A549 (cell line): ENCODE data around the gene ITIH6. TPM values are rescaled to one million over a fixed set of nuclear protein-coding genes. Genes with fewer than 3 reads are reported as not detected.

Source experiments
- ATAC-seq, 2 experiments: fragments of 200-7000 bp in 1 of 2; fragments of >200 bp in 1 of 2; cut with Nextera tagmentation in 1 of 2; cut with Tn5 transposase in 1 of 2; 3 replicates each; pipeline versions ENCODE4 v1.8.0 to v1.9.1; 2018 to 2020; ENCODE audit warnings: mild to moderate bottlenecking in 1 of 2, moderate library complexity in 1 of 2
- CTCF ChIA-PET: fragments of 300-600 bp; sonication (Branson Sonifier 250); formaldehyde crosslinking; extraction: SDS; loops from one replicate; lab custom pipeline; 2021; ENCODE audit warnings: antibody characterized with exemption, inconsistent platforms; lab: Yijun Ruan, JAX
- POLR2A ChIA-PET: fragments of 350-600 bp; formaldehyde crosslinking; extraction: SDS; loops from one replicate; lab custom pipeline; 2021; ENCODE audit warnings: antibody characterized with exemption, inconsistent platforms; lab: Yijun Ruan, JAX
- DNase-seq, 2 experiments: peaks; one replicate each; pipeline versions ENCODE4 v3.0.0 to v3.0.0-alpha.2; 2011 to 2016; ENCODE audit warnings: low read depth in 1 of 2, low spot score in 1 of 2
- FAIRE-seq: peaks from 2 replicates; lab custom pipeline; 2011; peaks lifted over from hg19 to GRCh38; lab: Jason Lieb, UNC
- H3K27ac ChIP-seq, 2 experiments: fragments of >200 bp; sonication (Bioruptor Twin); formaldehyde crosslinking; 3 replicates each; pipeline ENCODE4 v1.5.1; 2016 to 2017
- H3K4me1 ChIP-seq: fragments of >200 bp; sonication (Bioruptor Twin); formaldehyde crosslinking; 3 replicates; pipeline ENCODE4 v1.6.1; 2016
- H3K4me2 ChIP-seq: fragments of >200 bp; sonication (Bioruptor Twin); formaldehyde crosslinking; 3 replicates; pipeline ENCODE4 v1.6.1; 2016
- H3K4me3 ChIP-seq: fragments of >200 bp; sonication (Bioruptor Twin); formaldehyde crosslinking; 3 replicates; pipeline ENCODE4 v1.5.1; 2016
- H3K9me3 ChIP-seq: fragments of >200 bp; sonication (Bioruptor Twin); formaldehyde crosslinking; 3 replicates; pipeline ENCODE4 v1.6.1; 2016
- ATOH8 ChIP-seq: fragments of 250-450 bp; sonication (Bioruptor Pico); IDR thresholded peaks from 2 replicates; pipeline ENCODE4 v1.5.0; 2020; ENCODE audit warnings: low read depth, mild to moderate bottlenecking, moderate library complexity
- CHD2 ChIP-seq: fragments of 150-350 bp; IDR thresholded peaks from 2 replicates; pipeline ENCODE4 v1.6.1; 2014; ENCODE audit warnings: low read length; ENCODE audit not compliant: partially characterized antibody
- CHD4 ChIP-seq: fragments of 200-600 bp; sonication (generic); IDR thresholded peaks from 2 replicates; pipeline ENCODE4 v1.6.1; 2016; ENCODE audit warnings: antibody characterized with exemption, mild to moderate bottlenecking, borderline replicate concordance
- E2F6 ChIP-seq: IDR thresholded peaks from 2 replicates; pipeline ENCODE4 v1.6.1; 2012; ENCODE audit warnings: low read depth, borderline replicate concordance
- EHMT2 ChIP-seq: fragments of 200-600 bp; sonication (generic); IDR thresholded peaks from 2 replicates; pipeline ENCODE4 v1.6.1; 2016; ENCODE audit warnings: antibody characterized with exemption, low read depth, mild to moderate bottlenecking, moderate library complexity
- ESRRA ChIP-seq: fragments of 150-350 bp; IDR thresholded peaks from 2 replicates; pipeline ENCODE4 v1.6.1; 2014; ENCODE audit warnings: mild to moderate bottlenecking, low read length, borderline replicate concordance
- FOSB ChIP-seq: fragments of 250-450 bp; sonication (Bioruptor Pico); IDR thresholded peaks from 2 replicates; pipeline ENCODE4 v1.5.0; 2020; ENCODE audit warnings: mild to moderate bottlenecking, moderate library complexity
- HDAC2 ChIP-seq: fragments of 200-600 bp; sonication (generic); IDR thresholded peaks from 2 replicates; pipeline ENCODE4 v1.6.1; 2016
- HES2 ChIP-seq: fragments of >200 bp; sonication (Bioruptor Twin); formaldehyde crosslinking; IDR thresholded peaks from 2 replicates; pipeline ENCODE4 v1.6.1; 2016
- HOXA7 ChIP-seq: fragments of 250-450 bp; sonication (Bioruptor Pico); IDR thresholded peaks from 2 replicates; pipeline ENCODE4 v1.5.0; 2020; ENCODE audit warnings: mild to moderate bottlenecking, moderate library complexity
- HOXB13 ChIP-seq: fragments of 250-450 bp; sonication (Bioruptor Pico); IDR thresholded peaks from 2 replicates; pipeline ENCODE4 v1.5.0; 2020; ENCODE audit warnings: low read depth, mild to moderate bottlenecking, moderate library complexity
- JUN ChIP-seq, 2 experiments: fragments of >200 bp; sonication (Bioruptor Twin); formaldehyde crosslinking; IDR thresholded peaks; 2 replicates in 1 of 2; 3 replicates in 1 of 2; pipeline ENCODE4 v1.6.1; 2016 to 2017
- MAFK ChIP-seq: fragments of 450-650 bp; IDR thresholded peaks from 2 replicates; pipeline ENCODE4 v1.6.1; 2014; ENCODE audit not compliant: partially characterized antibody
- MAZ ChIP-seq: fragments of 150-350 bp; IDR thresholded peaks from 2 replicates; pipeline ENCODE4 v1.6.1; 2014; ENCODE audit warnings: antibody characterized with exemption, low read depth, low read length, borderline replicate concordance
- NPAS2 ChIP-seq: fragments of 250-450 bp; sonication (Bioruptor Pico); IDR thresholded peaks from 2 replicates; pipeline ENCODE4 v1.8.0; 2022; ENCODE audit warnings: mild to moderate bottlenecking, moderate library complexity, borderline replicate concordance
- NR3C1 ChIP-seq: fragments of >200 bp; sonication (Bioruptor Twin); formaldehyde crosslinking; IDR thresholded peaks from 3 replicates; pipeline ENCODE4 v1.6.1; 2017
- RAD21 ChIP-seq, 2 experiments: fragments of >200 bp in 1 of 2; sonication (Bioruptor Twin) in 1 of 2; formaldehyde crosslinking in 1 of 2; IDR thresholded peaks in 1 of 2; conservative IDR thresholded peaks in 1 of 2; 2 replicates in 1 of 2; 3 replicates in 1 of 2; pipeline ENCODE4 v1.6.1; 2012 to 2018; ENCODE audit warnings: inconsistent platforms in 1 of 2
- RCOR1 ChIP-seq: fragments of 150-350 bp; IDR thresholded peaks from 2 replicates; pipeline ENCODE4 v1.6.1; 2014; ENCODE audit warnings: antibody characterized with exemption, low read length, low read depth
- SMC3 ChIP-seq: fragments of >200 bp; sonication (Bioruptor Twin); formaldehyde crosslinking; IDR thresholded peaks from 3 replicates; pipeline ENCODE4 v1.6.1; 2018; ENCODE audit warnings: inconsistent platforms
- TP53 ChIP-seq: fragments of 250-450 bp; sonication (Bioruptor Pico); IDR thresholded peaks from 2 replicates; pipeline ENCODE4 v1.5.0; 2021; ENCODE audit warnings: mild to moderate bottlenecking, moderate library complexity
- ZSCAN20 ChIP-seq: fragments of 250-450 bp; sonication (Bioruptor Pico); IDR thresholded peaks from 2 replicates; pipeline ENCODE4 v1.8.0; 2022; ENCODE audit warnings: mild to moderate bottlenecking, moderate library complexity
- WGBS: methylation state at CpG from one replicate; pipeline ENCODE4 v1.1.6; 2017; ENCODE audit errors: missing lambda C conversion rate; 5-methylcytosine and 5-hydroxymethylcytosine counted together
- polyA plus RNA-seq, 4 experiments: library from polyadenylated mRNA; depleted of rRNA in 3 of 4; stranded (reverse); fragments of >200 nt; fragmentation: RNase III in 1 of 4; extraction: RNeasy Plus Mini Kit Qiagen cat#74134 plus additional on column Dnase treatment in 1 of 4; gene quantifications; 2 replicates in 3 of 4; 3 replicates in 1 of 4; pipeline ENCODE4 v1.2.3, GENCODE V29; 2011 to 2017
- TF ChIP-seq, protein P1 (sequence below): fragments of >200 bp; sonication (Bioruptor Twin); formaldehyde crosslinking; IDR thresholded peaks from 3 replicates; pipeline ENCODE4 v1.5.1; 2016

The ITIH6 gene
- polyA plus RNA-seq, 2 of the 4 experiments (the other 2 are of a cell fraction), result 0.04 TPM; not detected in 1

DNA sequence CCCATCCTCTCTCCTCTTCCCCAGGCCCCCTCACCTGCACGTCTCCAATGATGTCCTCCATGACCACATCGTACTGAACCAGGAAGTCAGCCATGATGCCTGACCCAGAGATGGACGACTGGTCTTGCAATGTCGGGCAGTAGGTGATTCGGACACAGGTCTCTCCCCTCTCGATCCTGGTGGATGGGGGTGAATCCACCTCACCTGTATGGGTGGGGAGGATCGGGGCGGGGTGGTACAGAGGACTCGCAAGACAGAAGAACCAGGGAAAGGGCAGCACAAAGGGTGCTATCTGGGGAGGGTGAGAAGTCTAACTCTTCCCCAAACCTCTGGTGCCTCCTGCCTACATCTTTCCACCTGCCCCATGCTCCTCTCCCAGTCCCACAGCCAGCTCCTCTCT, 9.6 kb downstream of the ITIH6 start:
- POLR2A ChIA-PET, result no interaction called here
- FAIRE-seq, result no peak
- TF ChIP-seq HOXB13 (CRISPR knock-in tag) (no peak), ESRRA (no peak), MAFK (no peak), RCOR1 (no peak), CHD4 (no peak), ZSCAN20 (CRISPR knock-in tag) (no peak), E2F6 (no peak), ATOH8 (CRISPR knock-in tag) (no peak), HES2 (no peak), NPAS2 (CRISPR knock-in tag) (no peak), CHD2 (no peak), NR3C1 (no peak), JUN (IDR thresholded peaks at IDR 0.05) (no peak), HDAC2 (no peak), FOSB (no peak), EHMT2 (no peak), HOXA7 (no peak), TP53 (CRISPR knock-in tag) (no peak), MAZ (no peak)
- TF ChIP-seq, protein P1, sequence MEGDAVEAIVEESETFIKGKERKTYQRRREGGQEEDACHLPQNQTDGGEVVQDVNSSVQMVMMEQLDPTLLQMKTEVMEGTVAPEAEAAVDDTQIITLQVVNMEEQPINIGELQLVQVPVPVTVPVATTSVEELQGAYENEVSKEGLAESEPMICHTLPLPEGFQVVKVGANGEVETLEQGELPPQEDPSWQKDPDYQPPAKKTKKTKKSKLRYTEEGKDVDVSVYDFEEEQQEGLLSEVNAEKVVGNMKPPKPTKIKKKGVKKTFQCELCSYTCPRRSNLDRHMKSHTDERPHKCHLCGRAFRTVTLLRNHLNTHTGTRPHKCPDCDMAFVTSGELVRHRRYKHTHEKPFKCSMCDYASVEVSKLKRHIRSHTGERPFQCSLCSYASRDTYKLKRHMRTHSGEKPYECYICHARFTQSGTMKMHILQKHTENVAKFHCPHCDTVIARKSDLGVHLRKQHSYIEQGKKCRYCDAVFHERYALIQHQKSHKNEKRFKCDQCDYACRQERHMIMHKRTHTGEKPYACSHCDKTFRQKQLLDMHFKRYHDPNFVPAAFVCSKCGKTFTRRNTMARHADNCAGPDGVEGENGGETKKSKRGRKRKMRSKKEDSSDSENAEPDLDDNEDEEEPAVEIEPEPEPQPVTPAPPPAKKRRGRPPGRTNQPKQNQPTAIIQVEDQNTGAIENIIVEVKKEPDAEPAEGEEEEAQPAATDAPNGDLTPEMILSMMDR, result no peak
- Histone ChIP-seq H3K4me3 (no peak overlapping the region), H3K27ac (no peak overlapping the region), H3K4me2 (no peak overlapping the region), H3K9me3 (no peaks in the 10 kb centered on the region), H3K4me1 (no peaks in the 10 kb centered on the region)
- 68% methylated on average over 3 of the region's 9 CpGs for WGBS
- DNase-seq, result no peak
- CTCF ChIA-PET, result no interaction called here
- ATAC-seq, result no peak

DNA sequence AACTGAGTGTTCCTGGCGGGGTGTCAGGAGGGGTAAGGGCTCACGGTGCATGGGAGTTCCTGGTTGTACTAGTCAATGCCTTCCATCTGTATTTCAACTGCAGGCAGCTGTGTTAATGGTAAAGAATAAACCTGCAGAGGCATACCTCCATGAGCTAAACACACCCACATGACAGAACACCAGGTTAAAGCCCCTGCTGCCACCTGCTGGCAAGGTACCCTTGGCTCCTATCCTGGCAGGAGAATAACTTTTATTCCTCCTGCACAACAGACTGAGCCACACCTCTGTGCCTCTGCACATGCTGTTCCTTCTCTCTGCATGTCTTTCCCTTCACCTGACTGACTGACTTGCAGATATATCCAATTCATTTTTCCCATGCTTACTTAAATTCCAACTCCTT, 11.1 kb downstream of the ITIH6 start:
- Histone ChIP-seq H3K9me3 (no peaks in the 10 kb centered on the region), H3K4me3 (no peak overlapping the region), H3K4me2 (no peak overlapping the region), H3K4me1 (no peaks in the 10 kb centered on the region), H3K27ac (no peak overlapping the region)
- POLR2A ChIA-PET, result interaction anchor here (1.0 kb wide), 1 partner anchor 147 kb away, joined by 3 read pairs; no protein-coding TSS in a partner anchor
- FAIRE-seq (peak; percentile 13), ATAC-seq (peak; percentile 68 to 88; a peak in 5 of 6 replicates), DNase-seq (peak in 1 of 2 experiments; percentile 25)
- CTCF ChIA-PET, result interaction anchor here (0.6 to 1.5 kb wide), 3 partner anchors 11 to 147 kb away, joined by 3 to 7 read pairs (median 4); partner anchors contain the start of gene ITIH6
- TF ChIP-seq SMC3 (0 out of 3 replicates have a peak, but pooled peaks have one; percentile 8), RAD21 (conservative IDR thresholded peaks at IDR 0.05 in 1 of 2, IDR thresholded peaks at IDR 0.05 in 1 of 2) (peak; percentile 14 to 53; a peak in 2 of 5 replicates), EHMT2 (no peak)
- 65% methylated on average over 2 of the region's 2 CpGs for WGBS
